GM10266 (cell line): ENCODE data around the gene EHMT1.

ENCODE experiments used
- DNase-seq: peaks from one replicate; pipeline ENCODE4 v3.0.0; 2012; ENCODE audit errors: extremely low spot score
- CTCF ChIP-seq: IDR thresholded peaks from 2 replicates; pipeline ENCODE4 v1.5.1; 2012; ENCODE audit warnings: mild to moderate bottlenecking, low read depth; ENCODE audit not compliant: control insufficient read depth, insufficient read depth; ENCODE audit errors: missing control alignments

Gene EHMT1

GRCh38 chr9:137668203-137668602 is 49.4 kb downstream of the EHMT1 start:
- no peak for DNase-seq
- TF ChIP-seq CTCF = no peak

GRCh38 chr9:137669261-137669672 is 50.5 kb downstream of the EHMT1 start:
- TF ChIP-seq CTCF = no peak
- no peak for DNase-seq

GRCh38 chr9:137670391-137671195 is 51.8 kb downstream of the EHMT1 start:
- DNase-seq = no peak
- TF ChIP-seq CTCF = no peak

GRCh38 chr9:137671196-137671538 is 52.4 kb downstream of the EHMT1 start:
- no peak for DNase-seq
- TF ChIP-seq CTCF = no peak

GRCh38 chr9:137671721-137672120 is 52.9 kb downstream of the EHMT1 start:
- DNase-seq = no peak
- no peak for TF ChIP-seq CTCF

- peak; percentile 84 for DNase-seq
- TF ChIP-seq CTCF = peak; percentile 85
These were observed 54.3 kb downstream of the EHMT1 start for GRCh38 chr9:137672907-137673791.

- no peak for TF ChIP-seq CTCF
- no peak for DNase-seq
These were observed 55.1 kb downstream of the EHMT1 start for GRCh38 chr9:137673886-137674285.
